IPS-11a (cell line): ENCODE measurements around the gene PLA2R1.
"Not testable (repeated sequence)": the region's sequence is repeated elsewhere in the genome, so short reads cannot be mapped to it uniquely, and the experiment has no call there.

Experiments
- H3K4me3 ChIP-seq: one replicate; pipeline ENCODE4 v1.5.1; 2013; ENCODE audit warnings: low read depth, low read length, control low read depth

PLA2R1 gene

GRCh38 chr2:159984034-159984433 is 78.4 kb downstream of the PLA2R1 start:
- no peak overlapping the region for H3K4me3 ChIP-seq

DNA sequence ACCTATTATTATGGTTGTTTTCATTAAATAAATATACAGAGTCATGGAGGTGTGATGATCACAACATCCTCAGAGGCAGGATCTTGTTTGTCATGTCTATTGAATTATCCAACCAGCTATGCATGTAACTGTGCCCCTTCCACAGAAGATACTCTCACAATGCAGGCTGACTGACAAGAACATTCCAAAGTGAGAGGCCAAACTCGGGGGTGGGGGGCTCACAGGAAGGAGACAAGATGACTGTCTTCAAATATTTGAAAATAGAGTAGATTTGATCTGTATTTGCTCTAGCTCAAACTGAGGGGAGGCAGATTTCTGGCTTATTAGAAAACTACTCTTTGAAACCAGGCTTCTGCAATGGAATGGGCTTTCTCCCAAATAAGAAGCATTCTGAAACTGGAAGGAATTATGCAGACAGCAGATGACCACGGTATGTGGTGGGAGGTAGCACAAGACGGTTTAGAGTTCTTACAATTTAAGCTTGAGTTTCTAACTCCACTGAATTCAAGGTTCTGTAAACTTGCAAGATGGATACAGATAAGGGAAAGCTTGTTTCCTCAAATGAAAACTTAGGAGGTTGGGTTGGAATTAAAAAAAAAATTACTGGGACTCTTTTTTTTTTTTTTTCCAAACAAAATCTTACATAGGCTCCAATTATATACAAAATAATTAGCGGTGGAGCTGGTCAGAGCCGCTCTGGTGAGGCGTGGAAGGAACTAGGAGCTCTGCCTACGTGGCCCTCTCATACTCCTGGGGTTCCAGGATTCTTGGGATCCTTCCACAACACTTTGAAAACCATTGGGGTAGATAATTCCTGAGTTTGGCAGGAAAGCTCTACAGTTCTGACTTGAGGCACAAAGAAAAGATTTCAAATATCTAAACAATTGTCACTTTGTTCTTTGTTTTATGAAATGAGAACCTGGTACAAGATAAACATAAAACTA is 79.3 kb downstream of the PLA2R1 start:
- H3K4me3 ChIP-seq = no peak overlapping the region

- H3K4me3 ChIP-seq = no peak overlapping the region
Observed at GRCh38 chr2:159982270-159982669, 80.1 kb downstream of the PLA2R1 start.

GRCh38 chr2:159976527-159977160 is 85.8 kb downstream of the PLA2R1 start:
- H3K4me3 ChIP-seq = no peak overlapping the region

DNA sequence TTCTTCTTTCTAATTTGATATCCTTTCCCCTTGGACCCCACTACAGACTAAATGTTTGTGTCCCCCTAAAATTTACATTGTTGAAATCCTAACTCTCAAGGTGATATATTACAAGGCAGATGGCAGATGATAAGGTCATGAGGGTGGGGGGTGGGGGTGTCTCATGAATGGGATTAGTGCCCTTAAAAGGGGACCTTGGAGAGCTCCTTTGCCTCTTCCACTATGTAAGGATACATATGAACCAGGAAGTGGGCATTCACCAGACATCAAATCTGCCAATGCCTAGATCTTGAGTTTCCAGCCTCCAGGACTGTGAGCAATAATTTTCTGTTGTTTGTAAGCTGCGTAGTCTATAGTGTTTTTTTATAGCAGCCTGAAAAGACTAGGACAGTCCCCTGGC is 89.1 kb downstream of the PLA2R1 start:
- no peak overlapping the region for H3K4me3 ChIP-seq

GRCh38 chr2:159971365-159972152 is 90.9 kb downstream of the PLA2R1 start:
- H3K4me3 ChIP-seq = no peak overlapping the region

- not testable (repeated sequence) for H3K4me3 ChIP-seq
Observed at GRCh38 chr2:159970548-159970947, 91.9 kb downstream of the PLA2R1 start.

DNA sequence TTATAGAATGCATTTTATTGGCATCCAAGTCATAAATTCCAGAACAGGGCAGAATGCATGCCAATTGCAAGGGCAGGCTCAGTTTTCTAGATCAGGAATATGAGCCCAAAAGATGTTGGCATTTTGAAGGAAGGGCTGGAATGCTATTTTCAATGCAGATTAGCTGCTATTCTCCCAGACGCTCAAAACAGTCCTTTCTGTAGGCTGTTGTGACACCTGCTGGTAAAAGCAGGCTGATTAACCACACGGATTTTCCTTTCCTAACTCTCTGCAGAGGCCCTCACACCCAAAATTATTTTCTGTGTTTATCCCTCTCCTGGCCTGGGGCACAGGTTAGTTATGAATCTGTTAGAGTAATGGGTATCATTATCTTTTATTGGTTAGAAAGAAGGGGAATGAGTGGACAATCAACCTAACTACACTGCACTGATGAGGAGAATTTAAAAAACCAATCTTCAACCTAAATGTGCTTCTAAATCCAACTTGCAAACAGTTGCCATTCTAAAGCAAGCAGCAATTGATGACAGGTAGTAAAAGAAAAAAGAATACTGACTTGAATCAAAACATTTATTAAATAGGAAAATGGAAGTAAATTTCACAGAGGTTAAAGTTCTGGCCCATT is 94.0 kb downstream of the PLA2R1 start:
- H3K4me3 ChIP-seq = no peak overlapping the region

GRCh38 chr2:159963700-159964099 is 98.7 kb downstream of the PLA2R1 start:
- H3K4me3 ChIP-seq = no peak overlapping the region

GRCh38 chr2:159962513-159962912 is 99.9 kb downstream of the PLA2R1 start:
- H3K4me3 ChIP-seq = not testable (repeated sequence)

DNA sequence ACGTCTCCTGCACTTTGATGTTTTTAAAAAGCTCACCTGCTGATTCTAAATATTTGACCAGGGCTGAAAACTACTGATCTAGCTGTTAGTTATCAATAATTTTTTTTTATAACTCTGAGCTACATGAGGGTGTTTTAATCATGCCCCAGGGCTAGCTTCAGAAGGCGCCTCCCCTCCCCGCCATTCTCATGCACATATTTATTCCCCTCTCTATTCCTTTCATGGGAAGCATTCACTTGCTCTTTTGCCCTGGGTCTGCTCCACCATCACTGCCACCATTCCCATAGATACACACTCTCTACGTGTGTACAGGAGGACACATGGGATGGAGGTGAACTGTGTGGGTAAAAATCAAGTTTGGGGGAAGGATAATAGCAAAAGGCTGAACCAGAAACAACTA is 101.0 kb downstream of the PLA2R1 start:
- no peak overlapping the region for H3K4me3 ChIP-seq

GRCh38 chr2:159961037-159961436 is 101.4 kb downstream of the PLA2R1 start:
- no peak overlapping the region for H3K4me3 ChIP-seq

GRCh38 chr2:159960414-159960813 is 102.0 kb downstream of the PLA2R1 start:
- H3K4me3 ChIP-seq = no peak overlapping the region

GRCh38 chr2:159959136-159959535 is 103.3 kb downstream of the PLA2R1 start:
- H3K4me3 ChIP-seq = no peak overlapping the region

- H3K4me3 ChIP-seq = no peak overlapping the region
Observed at GRCh38 chr2:159953136-159953823, 109.1 kb downstream of the PLA2R1 start.

DNA sequence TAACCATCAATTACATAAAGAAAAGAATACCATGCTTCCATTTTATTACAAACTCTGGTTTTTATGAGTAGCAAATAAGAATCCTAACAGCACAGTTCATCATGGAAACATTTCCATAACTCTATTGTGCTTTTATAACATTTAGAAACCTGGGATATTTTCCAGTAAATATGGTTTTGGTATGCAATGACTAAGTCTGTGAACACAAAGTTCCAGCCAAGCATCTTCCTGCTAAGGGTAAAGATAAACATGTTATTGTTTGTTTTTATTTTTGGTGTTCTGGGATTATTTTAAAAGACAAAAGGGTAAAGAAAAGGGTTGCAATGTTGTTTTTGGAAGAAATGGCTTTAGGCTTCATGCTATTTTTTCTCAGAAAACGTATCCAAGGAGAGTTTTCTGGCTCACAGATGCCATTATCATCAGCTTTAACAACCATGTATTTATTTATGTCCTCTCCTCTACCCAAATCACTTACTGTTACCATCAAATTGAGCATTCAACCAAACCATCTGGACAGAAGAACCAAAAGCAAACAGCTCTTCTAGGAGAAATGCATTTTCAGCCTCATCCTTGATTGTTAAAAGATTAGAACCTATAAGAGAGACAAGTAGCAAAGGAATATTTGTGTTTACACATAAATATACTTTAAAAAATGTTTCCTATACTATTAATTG is 116.0 kb downstream of the PLA2R1 start:
- H3K4me3 ChIP-seq = no peak overlapping the region

DNA sequence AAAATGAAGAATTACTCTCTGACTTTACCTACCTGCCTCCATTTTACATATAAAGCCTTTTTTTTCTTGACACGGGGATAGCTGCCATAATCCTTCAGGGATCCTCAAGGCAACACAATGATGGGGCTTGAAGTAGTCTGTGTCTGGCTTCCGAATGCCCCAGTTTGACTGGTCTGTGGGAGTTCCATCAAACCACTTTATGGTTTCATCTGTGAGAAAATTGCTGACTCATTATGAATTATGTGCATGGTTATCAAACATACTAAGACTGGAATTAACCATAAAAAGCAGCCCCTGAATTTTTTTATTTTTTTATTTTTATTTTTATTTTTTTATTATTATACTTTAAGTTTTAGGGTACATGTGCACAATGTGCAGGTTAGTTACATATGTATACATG is 117.5 kb downstream of the PLA2R1 start:
- no peak overlapping the region for H3K4me3 ChIP-seq

DNA sequence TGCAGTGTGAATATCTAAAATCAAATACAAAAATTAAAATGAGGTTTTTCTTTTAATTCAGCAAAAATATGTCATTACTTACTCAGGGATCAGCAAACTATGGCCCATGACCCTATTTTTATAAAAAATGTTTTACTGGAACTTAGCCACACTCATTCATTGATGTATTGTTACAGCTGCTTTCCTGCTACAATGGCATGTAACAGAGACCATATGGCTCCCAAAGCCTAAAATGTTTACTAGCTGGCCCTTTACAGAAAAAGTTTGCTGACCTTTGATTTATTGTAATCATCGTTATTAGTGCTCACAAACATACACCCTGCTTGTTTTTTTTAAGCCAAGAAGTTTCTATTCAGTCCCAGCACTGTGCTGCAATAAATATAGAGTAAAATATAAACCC is 120.3 kb downstream of the PLA2R1 start:
- H3K4me3 ChIP-seq = no peak overlapping the region

- no peak overlapping the region for H3K4me3 ChIP-seq
Observed at GRCh38 chr2:159941729-159942128, 120.7 kb downstream of the PLA2R1 start.

GRCh38 chr2:159939946-159940345 is 122.5 kb downstream of the PLA2R1 start:
- H3K4me3 ChIP-seq = no peak overlapping the region
